SU-DHL-6 (cell line): ENCODE results near the gene TRNP1.

Experiments
- EZH2phosphoT487 ChIP-seq: fragments of 200-600 bp; sonication (generic), shearing (Covaris generic); conservative IDR thresholded peaks from 2 replicates; pipeline ENCODE4 v1.6.1; 2018; ENCODE audit warnings: mild to moderate bottlenecking, antibody characterized with exemption, low read length, moderate library complexity, mixed read lengths
- TF ChIP-seq, protein P1 (sequence below): fragments of 200-600 bp; sonication (generic); IDR thresholded peaks from one replicate; pipeline ENCODE4 v1.5.1; 2017; ENCODE audit warnings: antibody characterized with exemption, mild to moderate bottlenecking, low read length, moderate library complexity; ENCODE audit not compliant: insufficient read depth, poor library complexity, severe bottlenecking

DNA sequence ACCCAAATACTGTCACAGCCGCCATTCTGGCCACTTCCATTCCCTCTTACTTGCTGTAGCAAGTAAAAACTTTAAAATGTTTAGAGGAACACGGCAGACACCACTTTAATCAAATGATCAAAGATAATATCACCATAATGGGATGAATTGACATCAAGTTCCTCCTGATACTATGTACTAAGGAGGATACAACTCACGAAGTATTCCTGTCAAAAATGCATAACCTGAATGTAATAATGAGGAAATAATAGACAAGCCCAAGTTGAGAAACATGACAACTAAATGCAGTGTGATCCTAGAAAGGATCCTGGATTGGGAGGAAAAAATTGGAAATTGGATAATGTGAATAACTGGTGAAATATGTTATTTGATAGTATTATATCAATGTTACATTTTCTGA lies 37.2 kb upstream of the TRNP1 start:
- TF ChIP-seq, protein P1, sequence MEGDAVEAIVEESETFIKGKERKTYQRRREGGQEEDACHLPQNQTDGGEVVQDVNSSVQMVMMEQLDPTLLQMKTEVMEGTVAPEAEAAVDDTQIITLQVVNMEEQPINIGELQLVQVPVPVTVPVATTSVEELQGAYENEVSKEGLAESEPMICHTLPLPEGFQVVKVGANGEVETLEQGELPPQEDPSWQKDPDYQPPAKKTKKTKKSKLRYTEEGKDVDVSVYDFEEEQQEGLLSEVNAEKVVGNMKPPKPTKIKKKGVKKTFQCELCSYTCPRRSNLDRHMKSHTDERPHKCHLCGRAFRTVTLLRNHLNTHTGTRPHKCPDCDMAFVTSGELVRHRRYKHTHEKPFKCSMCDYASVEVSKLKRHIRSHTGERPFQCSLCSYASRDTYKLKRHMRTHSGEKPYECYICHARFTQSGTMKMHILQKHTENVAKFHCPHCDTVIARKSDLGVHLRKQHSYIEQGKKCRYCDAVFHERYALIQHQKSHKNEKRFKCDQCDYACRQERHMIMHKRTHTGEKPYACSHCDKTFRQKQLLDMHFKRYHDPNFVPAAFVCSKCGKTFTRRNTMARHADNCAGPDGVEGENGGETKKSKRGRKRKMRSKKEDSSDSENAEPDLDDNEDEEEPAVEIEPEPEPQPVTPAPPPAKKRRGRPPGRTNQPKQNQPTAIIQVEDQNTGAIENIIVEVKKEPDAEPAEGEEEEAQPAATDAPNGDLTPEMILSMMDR, result no peak
- no peak for TF ChIP-seq EZH2phosphoT487
